PC-9 (cell line): Measurements from ENCODE around the gene LAMA5. TPM values are rescaled to one million over a fixed set of nuclear protein-coding genes. Genes with fewer than 3 reads are reported as not detected.

Source experiments
- BruUV-seq: library from RNA; stranded (reverse); fragments of 400-500 nt; replicated peaks from 2 replicates; lab custom pipeline; 2021; lab: Mats Ljungman, UMichigan
- CTCF ChIA-PET: fragments of 300-600 bp; sonication (Branson Sonifier 250); formaldehyde crosslinking; loops from one replicate; lab custom pipeline; 2022; ENCODE audit warnings: antibody characterized with exemption; lab: Charles Lee
- POLR2A ChIA-PET: fragments of 300-600 bp; sonication (Branson Sonifier 250); formaldehyde crosslinking; loops from one replicate; lab custom pipeline; 2022; ENCODE audit warnings: antibody characterized with exemption; ENCODE audit not compliant: unreplicated experiment; lab: Charles Lee
- DNase-seq, 2 experiments: peaks; one replicate each; pipeline versions ENCODE4 v3.0.0 to v3.0.0-alpha.2; 2015 to 2022; ENCODE audit warnings: mixed read lengths in 1 of 2
- H2AFZ ChIP-seq: fragments of 200-600 bp; sonication (generic); 2 replicates; pipeline ENCODE4 v1.8.1; 2017; ENCODE audit warnings: antibody characterized with exemption
- H3F3A ChIP-seq: fragments of 200-600 bp; sonication (generic); 2 replicates; pipeline ENCODE4 v1.8.1; 2017; ENCODE audit warnings: antibody characterized with exemption, mild to moderate bottlenecking, low read depth; ENCODE audit not compliant: insufficient read depth
- H3K27ac ChIP-seq: fragments of 200-600 bp; sonication (generic); 2 replicates; pipeline ENCODE4 v1.6.1; 2016; ENCODE audit warnings: mixed run types
- H3K27me3 ChIP-seq: fragments of 200-600 bp; sonication (generic); 2 replicates; pipeline ENCODE4 v1.6.1; 2016; ENCODE audit warnings: low read depth, mixed run types; ENCODE audit not compliant: insufficient read depth
- H3K36me3 ChIP-seq: fragments of 200-600 bp; sonication (generic); 2 replicates; pipeline ENCODE4 v1.6.1; 2016; ENCODE audit warnings: low read depth, mixed run types
- H3K4me1 ChIP-seq: fragments of 200-600 bp; sonication (generic); replicated peaks from 2 replicates; pipeline ENCODE4 v1.6.1; 2016; ENCODE audit warnings: mixed run types; ENCODE audit not compliant: insufficient read depth
- H3K4me2 ChIP-seq: fragments of 200-600 bp; sonication (generic); 2 replicates; pipeline ENCODE4 v1.6.1; 2017; ENCODE audit warnings: mixed run types
- H3K4me3 ChIP-seq: fragments of 200-600 bp; sonication (generic); 2 replicates; pipeline ENCODE4 v1.6.1; 2016; ENCODE audit warnings: mixed run types
- H3K79me2 ChIP-seq: fragments of 200-600 bp; sonication (generic); 2 replicates; pipeline ENCODE4 v1.6.1; 2017; ENCODE audit warnings: low read depth, mixed run types
- H3K9me2 ChIP-seq: fragments of 200-600 bp; sonication (generic); 2 replicates; pipeline ENCODE4 v1.8.1; 2017; ENCODE audit warnings: mild to moderate bottlenecking; ENCODE audit not compliant: insufficient read depth
- H3K9me3 ChIP-seq: fragments of 200-600 bp; sonication (generic); 2 replicates; pipeline ENCODE4 v1.8.1; 2016; ENCODE audit warnings: low read depth; ENCODE audit not compliant: insufficient read depth
- H4K20me1 ChIP-seq: fragments of 200-600 bp; sonication (generic); 2 replicates; pipeline ENCODE4 v1.8.1; 2017; ENCODE audit not compliant: insufficient read depth
- CTCF ChIP-seq: fragments of 200-600 bp; sonication (generic); conservative IDR thresholded peaks from 2 replicates; pipeline ENCODE4 v1.6.1; 2017; ENCODE audit warnings: mixed run types, antibody characterized with exemption, mild to moderate bottlenecking, moderate library complexity
- EZH2 ChIP-seq: fragments of 200-600 bp; sonication (generic); IDR thresholded peaks from 2 replicates; pipeline ENCODE4 v1.8.0; 2017; ENCODE audit warnings: antibody characterized with exemption, low read depth
- intact Hi-C: fragments of 100-400 bp; cut with micrococcal nuclease; formaldehyde crosslinking; loops from one replicate; pipeline ENCODE4 v1.10.0; 2022; ENCODE audit not compliant: unreplicated experiment
- total RNA-seq: library from RNA; stranded (reverse); gene quantifications from 2 replicates; pipeline ENCODE4 v1.2.3, GENCODE V29; 2021

LAMA5 gene
- total RNA-seq, 1 experiment from 2014 or later = 700 TPM

- H3K9me3 ChIP-seq = no peaks in the 10 kb centered on the region
- no peaks in the 10 kb centered on the region for H3K9me2 ChIP-seq
- BruUV-seq = no TSS peak
- peak overlapping the region; percentile 92 for H3K27ac ChIP-seq
- H3K4me2 ChIP-seq = peak overlapping the region; percentile 96
- POLR2A ChIA-PET = interaction anchor here (2.3 kb wide), 1 partner anchor 13 kb away, joined by 21 read pairs; no protein-coding TSS in a partner anchor
- H3F3A ChIP-seq = peaks cover 50% of the 10 kb centered on the region
- TF ChIP-seq EZH2 = no peak
- TF ChIP-seq CTCF = no peak
- H3K79me2 ChIP-seq = peaks cover 71% of the 10 kb centered on the region
- no peak overlapping the region for H2AFZ ChIP-seq
- no peaks in the 10 kb centered on the region for H3K27me3 ChIP-seq
- DNase-seq = peak in 1 of 2 experiments; percentile 62
- peak overlapping the region; percentile 78 for H3K4me3 ChIP-seq
- CTCF ChIA-PET = interaction anchor here (0.7 to 2.1 kb wide), 3 partner anchors 13 to 129 kb away, joined by 3 to 10 read pairs (median 5); no protein-coding TSS in a partner anchor
- peaks cover 62% of the 10 kb centered on the region for H3K4me1 ChIP-seq
- H3K36me3 ChIP-seq = 0 out of 2 replicates have a peak, but pooled peaks cover 5% of the 10 kb centered on the region
- H4K20me1 ChIP-seq = peaks cover 22% of the 10 kb centered on the region
- intact Hi-C loops = no loop called here
Measured at GRCh38 chr20:62362991-62363919, 3.9 kb downstream of the LAMA5 start.

- peaks cover 57% of the 10 kb centered on the region for H3F3A ChIP-seq
- H2AFZ ChIP-seq = no peak overlapping the region
- peaks cover 62% of the 10 kb centered on the region for H3K4me1 ChIP-seq
- H3K27ac ChIP-seq = peak overlapping the region; percentile 92
- BruUV-seq = no TSS peak
- H3K4me3 ChIP-seq = peak overlapping the region; percentile 78
- H3K79me2 ChIP-seq = peaks cover 78% of the 10 kb centered on the region
- no peak for TF ChIP-seq EZH2
- TF ChIP-seq CTCF = no peak
- no peaks in the 10 kb centered on the region for H3K9me2 ChIP-seq
- H3K27me3 ChIP-seq = no peaks in the 10 kb centered on the region
- H3K4me2 ChIP-seq = peak overlapping the region; percentile 96
- POLR2A ChIA-PET = interaction anchor here (2.3 kb wide), 1 partner anchor 12 kb away, joined by 21 read pairs; no protein-coding TSS in a partner anchor
- H3K36me3 ChIP-seq = 0 out of 2 replicates have a peak, but pooled peaks cover 5% of the 10 kb centered on the region
- intact Hi-C loops = no loop called here
- H4K20me1 ChIP-seq = peaks cover 22% of the 10 kb centered on the region
- CTCF ChIA-PET = interaction anchor here (0.9 kb wide), 1 partner anchor 13 kb away, joined by 18 read pairs; no protein-coding TSS in a partner anchor
- H3K9me3 ChIP-seq = no peaks in the 10 kb centered on the region
- no peak for DNase-seq
Measured at GRCh38 chr20:62362590-62362940, 4.5 kb downstream of the LAMA5 start.

- intact Hi-C loops = no loop called here
- no peaks in the 10 kb centered on the region for H3K27me3 ChIP-seq
- peaks cover 66% of the 10 kb centered on the region for H3K4me1 ChIP-seq
- peaks cover 59% of the 10 kb centered on the region for H3F3A ChIP-seq
- TF ChIP-seq EZH2 = no peak
- no peak for TF ChIP-seq CTCF
- H2AFZ ChIP-seq = no peak overlapping the region
- H3K4me3 ChIP-seq = peak overlapping the region; percentile 78
- DNase-seq = peak; percentile 94 to 99
- H3K27ac ChIP-seq = peak overlapping the region; percentile 92
- H3K9me2 ChIP-seq = no peaks in the 10 kb centered on the region
- BruUV-seq = no TSS peak
- peaks cover 22% of the 10 kb centered on the region for H4K20me1 ChIP-seq
- POLR2A ChIA-PET = interaction anchor here (0.6 to 2.3 kb wide), 2 partner anchors 12 to 24 kb away, joined by 5 to 21 read pairs; no protein-coding TSS in a partner anchor
- H3K36me3 ChIP-seq = 0 out of 2 replicates have a peak, but pooled peaks cover 5% of the 10 kb centered on the region
- peak overlapping the region; percentile 96 for H3K4me2 ChIP-seq
- CTCF ChIA-PET = interaction anchor here (0.9 kb wide), 1 partner anchor 12 kb away, joined by 18 read pairs; no protein-coding TSS in a partner anchor
- H3K79me2 ChIP-seq = peaks cover 84% of the 10 kb centered on the region
- H3K9me3 ChIP-seq = no peaks in the 10 kb centered on the region
Measured at GRCh38 chr20:62361799-62362589, 5.1 kb downstream of the LAMA5 start.
